SKM-1 treated with dmso at 0.1 percent for 144 hours (cell line): ENCODE results near the gene PRKCI.
"Not testable (repeated sequence)": the region's sequence is repeated elsewhere in the genome, so short reads cannot be mapped to it uniquely, and the experiment has no call there.

Experiments
- DNase-seq: peaks from one replicate; lab custom pipeline; 2025; ENCODE audit not compliant: unreplicated experiment; lab: John Stamatoyannopoulos, UW

The PRKCI gene

DNA sequence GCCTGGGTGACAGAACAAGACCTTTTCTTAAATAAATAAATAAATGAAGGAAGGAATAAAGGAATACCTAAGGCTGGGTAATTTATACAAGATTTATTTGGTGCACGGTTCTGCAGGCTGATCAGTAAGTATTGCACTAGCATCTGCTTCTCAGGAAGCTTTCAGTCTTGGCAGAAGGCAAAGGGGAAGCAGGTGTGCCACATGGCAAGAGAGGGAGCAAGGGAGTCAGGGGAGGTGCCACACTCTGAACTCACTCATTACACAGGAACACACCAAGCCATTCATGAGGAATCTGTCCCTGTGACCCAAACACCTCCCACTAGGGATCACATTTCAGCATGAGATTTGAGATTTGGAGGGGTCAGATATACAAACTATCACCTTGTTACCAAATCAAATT, 56.4 kb downstream of the PRKCI start:
- DNase-seq, result no peak

- no peak for DNase-seq
These were observed 68.0 kb downstream of the PRKCI start for GRCh38 chr3:170290194-170290593.

GRCh38 chr3:170295586-170295985, 73.4 kb downstream of the PRKCI start:
- no peak for DNase-seq

GRCh38 chr3:170296703-170297102, 74.5 kb downstream of the PRKCI start:
- no peak for DNase-seq

DNA sequence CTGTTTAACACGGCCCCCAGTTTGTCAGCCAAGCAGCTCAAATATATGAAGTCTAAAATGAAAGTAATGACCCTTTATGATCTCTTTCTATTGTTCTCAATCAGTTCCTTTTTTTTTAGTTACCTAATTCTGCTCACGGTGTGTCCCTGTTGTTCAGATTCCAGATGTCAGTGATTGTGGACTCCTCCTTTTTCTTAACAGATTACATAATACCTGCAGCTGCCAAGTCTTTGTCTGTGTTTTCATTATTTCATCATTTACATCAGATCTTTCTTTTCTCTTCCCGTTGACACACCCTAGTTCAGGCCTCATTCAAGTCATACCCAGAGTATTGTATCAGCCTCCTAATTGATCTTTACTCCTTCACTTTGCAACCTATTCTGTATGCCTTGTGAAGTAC, 79.2 kb downstream of the PRKCI start:
- peak; percentile 57 for DNase-seq

GRCh38 chr3:170302008-170302407, 79.8 kb downstream of the PRKCI start:
- no peak for DNase-seq

DNA sequence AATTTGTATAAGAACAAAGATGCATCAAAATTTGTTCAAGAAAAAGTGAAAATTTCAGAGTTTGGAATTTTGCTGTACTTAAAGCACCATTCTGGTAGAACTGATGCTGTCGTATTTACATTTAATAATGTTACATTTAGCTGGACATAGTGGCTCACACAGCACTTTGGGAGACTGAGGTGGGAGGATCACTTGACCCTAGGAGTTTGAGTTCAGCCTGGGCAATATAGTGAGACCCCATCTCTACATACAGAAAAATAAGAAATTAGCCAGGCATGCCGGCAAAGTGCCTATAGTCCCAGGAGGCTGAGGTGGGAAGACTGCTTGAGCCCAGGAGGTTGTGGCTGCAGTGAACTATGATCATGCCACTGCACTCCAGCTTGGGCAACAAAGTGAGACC, 83.8 kb downstream of the PRKCI start:
- DNase-seq, result no peak

DNA sequence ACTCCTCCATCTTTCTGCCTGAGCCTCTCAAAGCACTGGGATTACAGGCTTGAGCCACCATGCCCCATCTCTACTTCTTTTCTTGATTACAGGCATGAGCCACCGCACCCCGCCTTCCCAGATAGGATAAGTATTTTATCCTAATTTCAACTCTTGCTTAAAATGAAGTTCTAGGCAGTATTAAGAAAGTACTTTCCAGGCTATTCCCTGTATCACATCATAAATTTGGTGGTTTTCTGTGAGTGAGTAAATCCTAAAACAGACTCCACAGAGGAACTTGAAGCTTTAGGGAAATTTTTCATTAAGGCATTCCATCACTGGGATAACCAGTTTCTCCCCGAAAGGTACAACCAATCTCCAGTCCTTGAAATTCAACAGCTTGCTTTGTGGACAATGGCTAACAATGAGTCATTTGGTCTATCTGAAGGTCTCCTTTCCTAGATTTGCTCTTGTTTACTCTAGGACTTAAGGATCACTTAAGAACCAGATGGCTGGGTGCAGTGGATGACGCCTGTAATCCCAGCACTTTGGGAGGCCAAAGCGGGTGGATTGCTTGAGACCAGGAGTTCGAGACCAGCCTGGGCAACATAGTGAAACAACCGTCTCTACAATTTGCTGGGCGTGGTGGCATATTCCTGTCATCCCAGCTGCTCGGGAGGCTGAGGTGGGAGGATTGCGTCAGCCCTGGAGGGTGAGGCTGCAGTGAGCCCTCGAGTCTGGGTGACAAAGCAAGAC, 85.6 kb downstream of the PRKCI start:
- DNase-seq, result no peak

GRCh38 chr3:170309046-170309445, 86.8 kb downstream of the PRKCI start:
- DNase-seq, result no peak

- DNase-seq, result no peak
These were observed 95.7 kb downstream of the PRKCI start for GRCh38 chr3:170317954-170318353.

GRCh38 chr3:170320461-170321121, 98.4 kb downstream of the PRKCI start:
- DNase-seq, result no peak

- DNase-seq, result peak; percentile 47
These were observed 99.3 kb downstream of the PRKCI start for GRCh38 chr3:170321321-170322034.

DNA sequence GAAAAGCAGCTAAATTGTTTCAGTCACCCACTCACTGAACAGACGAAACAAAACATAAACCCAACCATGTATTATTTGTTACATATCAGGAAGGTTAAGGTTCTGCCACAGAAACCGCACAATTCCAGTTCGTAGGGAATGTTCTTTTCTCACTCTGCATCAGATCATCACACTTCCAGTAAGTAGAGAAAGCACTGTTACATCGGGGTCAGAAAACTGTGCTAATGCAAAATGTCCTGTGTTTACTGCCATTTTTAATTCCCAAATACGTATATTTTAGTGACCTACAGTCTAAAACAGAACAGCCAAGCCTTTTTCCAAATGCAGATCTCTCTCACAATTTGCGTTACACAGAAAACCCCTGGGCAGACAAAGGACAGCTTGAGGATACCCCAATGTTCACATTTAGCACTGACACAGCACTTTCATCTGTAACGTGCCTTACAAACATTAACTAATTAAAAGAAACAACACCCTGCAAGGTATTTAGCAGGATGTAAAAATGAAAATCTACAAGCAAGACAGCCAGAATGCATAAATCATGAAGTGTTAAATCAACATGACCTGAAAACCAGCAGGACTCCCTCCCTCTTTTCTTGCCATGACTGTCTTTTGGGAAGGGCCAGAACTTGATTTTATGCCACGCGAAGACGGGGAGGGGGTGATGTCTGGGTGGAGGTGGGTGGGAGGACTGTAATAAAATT, 100.5 kb downstream of the PRKCI start:
- no peak for DNase-seq

GRCh38 chr3:170323331-170323730, 101.1 kb downstream of the PRKCI start:
- no peak for DNase-seq

GRCh38 chr3:170324962-170325361, 102.7 kb downstream of the PRKCI start:
- DNase-seq, result no peak

GRCh38 chr3:170327040-170327808, 105.0 kb downstream of the PRKCI start:
- DNase-seq, result no peak

DNA sequence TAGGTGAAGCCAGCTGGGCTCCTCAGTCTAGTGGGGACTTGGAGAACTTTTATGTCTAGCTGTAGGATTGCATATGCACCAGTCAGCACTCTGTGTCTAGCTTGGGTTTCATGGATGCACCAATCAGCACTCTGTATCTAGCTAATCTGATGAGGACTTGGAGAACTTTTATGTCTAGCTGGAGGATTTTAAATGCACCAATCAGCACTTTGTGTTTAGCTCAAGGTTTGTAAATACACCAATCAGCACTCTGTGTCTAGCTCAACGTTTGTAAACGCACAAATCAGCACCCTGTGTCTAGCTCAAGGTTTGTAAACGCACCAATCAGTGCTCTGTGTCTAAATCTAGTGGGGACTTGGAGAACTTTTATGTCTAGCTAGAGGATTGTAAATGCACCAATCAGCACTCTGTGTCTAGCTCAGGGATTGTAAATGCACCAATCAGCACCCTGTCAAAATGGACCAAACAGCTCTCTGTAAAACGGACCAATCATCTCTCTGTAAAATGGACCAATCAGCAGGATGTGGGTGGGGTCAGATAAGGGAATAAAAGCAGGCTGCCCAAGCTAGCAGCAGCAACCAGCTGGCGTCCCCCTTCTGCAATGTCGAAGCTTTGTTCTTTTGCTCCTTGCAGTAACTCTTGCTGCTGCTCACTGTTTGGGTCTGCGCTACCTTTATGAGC, 105.8 kb downstream of the PRKCI start:
- not testable (repeated sequence) for DNase-seq

- no peak for DNase-seq
These were observed 108.1 kb downstream of the PRKCI start for GRCh38 chr3:170330366-170330765.

GRCh38 chr3:170331143-170331542, 108.9 kb downstream of the PRKCI start:
- no peak for DNase-seq

DNA sequence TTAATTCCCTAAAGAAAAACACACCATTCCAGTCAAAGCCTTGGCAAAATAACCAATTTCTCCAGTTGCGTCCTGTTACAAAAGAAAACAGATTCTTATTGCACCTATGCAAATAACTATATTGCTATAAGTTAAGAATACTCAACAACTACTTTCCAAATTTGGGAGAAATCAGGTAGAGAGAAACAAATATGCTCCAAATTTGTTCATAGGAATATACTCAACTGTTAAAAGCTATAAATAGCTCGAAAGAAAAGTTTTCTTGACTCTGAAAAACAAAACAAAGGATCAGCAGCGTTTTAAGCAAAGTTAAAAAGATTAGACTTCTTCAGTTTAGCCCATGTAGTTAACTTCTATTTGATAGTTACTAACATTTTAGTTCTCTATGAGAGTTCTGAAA, 115.2 kb downstream of the PRKCI start:
- no peak for DNase-seq
